Gastrocnemius medialis (tissue), 4 donors: ENCODE measurements around the gene USP6NL. TPM values are rescaled to one million over a fixed set of nuclear protein-coding genes. Genes with fewer than 3 reads are reported as not detected.

Experiments used
- ATAC-seq, 2 donors: fragments of 150-250 bp; one replicate each; pipeline ENCODE4 v1.9.1; 2016
- DNase-seq, 2 donors: peaks; one replicate each; pipeline ENCODE4 v3.0.0-alpha.2; 2019
- H3K27ac ChIP-seq, 4 donors: fragments of 200-600 bp; sonication (generic); 1 replicate in 1 of 4; 2 replicates in 3 of 4; pipeline ENCODE4 v1.5.1; 2016 to 2018; ENCODE audit warnings: mild to moderate bottlenecking in 2 of 4, moderate library complexity in 1 of 4
- H3K27me3 ChIP-seq, 3 donors: fragments of 200-600 bp; sonication (generic) in 2 of 3; 1 replicate in 1 of 3; 2 replicates in 2 of 3; pipeline versions ENCODE4 v1.5.1 to v1.6.0; 2016 to 2019; ENCODE audit warnings: mild to moderate bottlenecking in 1 of 3, moderate library complexity in 1 of 3
- H3K36me3 ChIP-seq, 2 donors: fragments of 200-600 bp; sonication (generic) in 1 of 2; one replicate each; pipeline ENCODE4 v1.5.1; 2017 to 2018
- H3K4me1 ChIP-seq, 2 donors: fragments of 200-600 bp; sonication (generic) in 1 of 2; one replicate each; pipeline ENCODE4 v1.5.1; 2016 to 2017; ENCODE audit warnings: mild to moderate bottlenecking in 2 of 2
- H3K4me3 ChIP-seq, 4 donors: fragments of 200-600 bp; sonication (generic) in 3 of 4; 1 replicate in 1 of 4; 2 replicates in 3 of 4; pipeline ENCODE4 v1.5.1; 2016 to 2019; ENCODE audit warnings: mild to moderate bottlenecking in 2 of 4
- H3K9me3 ChIP-seq, 3 donors: fragments of 200-600 bp; sonication (generic) in 2 of 3; 1 replicate in 1 of 3; 2 replicates in 2 of 3; pipeline ENCODE4 v1.5.1; 2016 to 2019
- CTCF ChIP-seq, 5 experiments: fragments of 450-650 bp in 3 of 5; fragments of 200-600 bp in 2 of 5; sonication (generic) in 2 of 5; IDR thresholded peaks in 4 of 5; conservative IDR thresholded peaks in 1 of 5; 1 replicate in 4 of 5; 2 replicates in 1 of 5; pipeline ENCODE4 v1.5.1; 2016 to 2019; ENCODE audit warnings: antibody characterized with exemption in 5 of 5, mild to moderate bottlenecking in 3 of 5, moderate library complexity in 3 of 5
- POLR2A ChIP-seq, 2 donors: fragments of 450-650 bp; IDR thresholded peaks; one replicate each; pipeline ENCODE4 v1.6.1; 2017; ENCODE audit warnings: antibody characterized with exemption in 2 of 2, mild to moderate bottlenecking in 2 of 2, moderate library complexity in 2 of 2
- in situ Hi-C, 4 donors: fragments of 200-750 bp; cut with MboI; loops; one replicate each; pipeline versions ENCODE4 v1.15.0 to v1.8.0; 2017; ENCODE audit warnings: low sequenced_read_pairs in 4 of 4
- intact Hi-C: fragments of 100-400 bp; cut with DNase I; formaldehyde crosslinking; loops from one replicate; pipeline ENCODE4 v1.15.1; 2023; ENCODE audit warnings: low total_unique reads
- total RNA-seq, 4 donors: library from RNA; depleted of rRNA; stranded (reverse); fragments of >200 nt; gene quantifications; one replicate each; pipeline versions ENCODE4 v1.1.0 to v1.2.3, GENCODE V29; 2016

Gene USP6NL
- total RNA-seq, 4 donors from 2014 or later: 5.6 to 6.2 (median 5.9) TPM

GRCh38 chr10:11450427-11450826, 161.0 kb downstream of the USP6NL start:
- intact Hi-C loops: no loop called here
- no peak overlapping the region for H3K4me3 ChIP-seq
- no peaks in the 10 kb centered on the region for H3K9me3 ChIP-seq
- in situ Hi-C loops: no loop called here
- no peaks in the 10 kb centered on the region for H3K36me3 ChIP-seq
- ATAC-seq (no peak), DNase-seq (no peak)
- H3K4me1 ChIP-seq: no peaks in the 10 kb centered on the region
- peaks cover 0 to 7% (median 2%) of the 10 kb centered on the region in 3 donors for H3K27me3 ChIP-seq
- H3K27ac ChIP-seq: no peak overlapping the region
- TF ChIP-seq CTCF (IDR thresholded peaks at IDR 0.05 in 4 of 5, conservative IDR thresholded peaks at IDR 0.05 in 1 of 5) (no peak), POLR2A (IDR thresholded peaks at IDR 0.05) (no peak)

DNA sequence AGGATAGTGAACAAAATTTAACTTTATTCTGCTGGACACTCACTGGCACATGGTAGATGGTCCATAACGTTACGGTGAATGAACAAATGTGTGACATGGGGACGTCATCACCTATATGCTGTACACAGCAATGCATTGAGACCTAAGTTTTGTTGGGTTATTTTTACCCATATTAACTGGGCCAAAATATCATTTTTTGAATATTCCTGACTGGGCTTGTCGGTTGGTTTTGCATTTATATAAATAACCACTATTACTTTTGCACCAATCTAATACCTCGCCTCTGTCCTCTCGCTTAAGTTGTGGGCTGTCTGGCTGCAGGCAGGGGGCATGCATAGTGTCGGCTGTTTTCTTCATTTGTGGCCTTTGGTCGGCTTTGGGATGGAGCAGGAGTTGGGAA, 161.7 kb downstream of the USP6NL start:
- no peak overlapping the region for H3K27ac ChIP-seq
- DNase-seq (no peak), ATAC-seq (no peak)
- peaks cover 0 to 7% (median 2%) of the 10 kb centered on the region in 3 donors for H3K27me3 ChIP-seq
- TF ChIP-seq CTCF (IDR thresholded peaks at IDR 0.05 in 4 of 5, conservative IDR thresholded peaks at IDR 0.05 in 1 of 5): no peak
- no peaks in the 10 kb centered on the region for H3K36me3 ChIP-seq
- intact Hi-C loops: no loop called here
- in situ Hi-C loops: no loop called here
- H3K4me1 ChIP-seq: no peaks in the 10 kb centered on the region
- no peaks in the 10 kb centered on the region for H3K9me3 ChIP-seq
- H3K4me3 ChIP-seq: no peak overlapping the region

- intact Hi-C loops: no loop called here
These were observed 162.8 kb downstream of the USP6NL start for GRCh38 chr10:11448545-11449244.

GRCh38 chr10:11448190-11448544, 163.3 kb downstream of the USP6NL start:
- Histone ChIP-seq H3K4me3 (no peak overlapping the region), H3K4me1 (no peaks in the 10 kb centered on the region), H3K36me3 (no peaks in the 10 kb centered on the region), H3K27ac (no peak overlapping the region), H3K9me3 (no peaks in the 10 kb centered on the region), H3K27me3 (peaks cover 0 to 7% (median 2%) of the 10 kb centered on the region in 3 donors)
- TF ChIP-seq POLR2A (IDR thresholded peaks at IDR 0.05) (no peak), CTCF (IDR thresholded peaks at IDR 0.05 in 4 of 5, conservative IDR thresholded peaks at IDR 0.05 in 1 of 5) (no peak)
- in situ Hi-C loops (no loop called here), intact Hi-C loops (no loop called here)
- ATAC-seq: no peak
- no peak for DNase-seq

More at GRCh38 chr10:11448545-11449244, 162.8 kb downstream of the USP6NL start:
- no peaks in the 10 kb centered on the region for H3K9me3 ChIP-seq
- H3K4me1 ChIP-seq: no peaks in the 10 kb centered on the region
- no peak for ATAC-seq
- peaks cover 0 to 7% (median 2%) of the 10 kb centered on the region in 3 donors for H3K27me3 ChIP-seq
- H3K4me3 ChIP-seq: no peak overlapping the region
- DNase-seq: no peak
- no peaks in the 10 kb centered on the region for H3K36me3 ChIP-seq
- H3K27ac ChIP-seq: no peak overlapping the region
- TF ChIP-seq POLR2A (IDR thresholded peaks at IDR 0.05) (no peak), CTCF (IDR thresholded peaks at IDR 0.05 in 4 of 5, conservative IDR thresholded peaks at IDR 0.05 in 1 of 5) (no peak)
- in situ Hi-C loops: no loop called here

- H3K27me3 ChIP-seq: peaks cover 0 to 7% (median 2%) of the 10 kb centered on the region in 3 donors
- in situ Hi-C loops: no loop called here
- DNase-seq: no peak
- ATAC-seq: no peak
- H3K9me3 ChIP-seq: no peaks in the 10 kb centered on the region
- no peaks in the 10 kb centered on the region for H3K4me1 ChIP-seq
- no peak overlapping the region for H3K4me3 ChIP-seq
- intact Hi-C loops: no loop called here
- H3K36me3 ChIP-seq: no peaks in the 10 kb centered on the region
- TF ChIP-seq CTCF (IDR thresholded peaks at IDR 0.05 in 4 of 5, conservative IDR thresholded peaks at IDR 0.05 in 1 of 5) (no peak), POLR2A (IDR thresholded peaks at IDR 0.05) (no peak)
- H3K27ac ChIP-seq: no peak overlapping the region
These were observed 163.9 kb downstream of the USP6NL start for GRCh38 chr10:11447586-11447985.
